SH-SY5Y (cell line): ENCODE results near the gene PSMB2.

ENCODE experiments used
- GATA2 ChIP-seq: IDR thresholded peaks from 2 replicates; pipeline ENCODE4 v1.6.1; 2011; ENCODE audit warnings: mild to moderate bottlenecking, low read depth, low read length
- GATA3 ChIP-seq: IDR thresholded peaks from 2 replicates; pipeline ENCODE4 v1.6.1; 2011; ENCODE audit warnings: low read depth, mild to moderate bottlenecking, low read length, moderate library complexity

- TF ChIP-seq GATA2 (no peak), GATA3 (no peak)
Observed at GRCh38 chr1:35637401-35637809, 3.9 kb downstream of the PSMB2 start.
